ENCODE results near the gene LPIN2.

The LPIN2 gene

GRCh38 chr18:3048121-3048520 is 35.2 kb upstream of the LPIN2 start:
- Histone ChIP-seq H4K20me1 (ENCODE audit: insufficient read depth, low read length) (no peaks in the 10 kb centered on the region), H3K4me1 (ENCODE audit: insufficient read depth, low read length, severe bottlenecking) (peaks cover 21% of the 10 kb centered on the region), H3K4me2 (ENCODE audit: low read length) (no peak overlapping the region), H3K36me3 (ENCODE audit: insufficient read depth, low read length) (no peaks in the 10 kb centered on the region), H3K9ac (ENCODE audit: low read length) (no peak overlapping the region), H3K9me3 (ENCODE audit: low read length) (no peaks in the 10 kb centered on the region), H3K9me2 (ENCODE audit: low read depth, low read length) (no peaks in the 10 kb centered on the region), H3K27ac (ENCODE audit: low read depth, low read length, poor library complexity, severe bottlenecking) (no peak overlapping the region), H3F3A (ENCODE audit: insufficient read depth, low read length) (no peaks in the 10 kb centered on the region), H2AFZ (ENCODE audit: low read length) (no peak overlapping the region), H3K27me3 (ENCODE audit: insufficient read depth, low read length) (no peaks in the 10 kb centered on the region), H3K79me2 (ENCODE audit: insufficient read depth, low read length) (no peaks in the 10 kb centered on the region), H3K4me3 (ENCODE audit: low read depth, low read length, poor library complexity, severe bottlenecking) (no peak overlapping the region)
- TF ChIP-seq CTCF (IDR thresholded peaks at IDR 0.05; ENCODE audit: low read length): no peak
- no peak for TF ChIP-seq EZH2 (IDR thresholded peaks at IDR 0.05; ENCODE audit: borderline replicate concordance, low read length)

- Histone ChIP-seq H3K36me3 (ENCODE audit: insufficient read depth, low read length) (no peaks in the 10 kb centered on the region), H3K9me3 (ENCODE audit: low read length) (no peaks in the 10 kb centered on the region), H3K9ac (ENCODE audit: low read length) (no peak overlapping the region), H3K4me1 (ENCODE audit: insufficient read depth, low read length, severe bottlenecking) (peaks cover 21% of the 10 kb centered on the region), H3K4me3 (ENCODE audit: low read depth, low read length, poor library complexity, severe bottlenecking) (no peak overlapping the region), H3K9me2 (ENCODE audit: low read depth, low read length) (no peaks in the 10 kb centered on the region), H3K79me2 (ENCODE audit: insufficient read depth, low read length) (no peaks in the 10 kb centered on the region), H3K4me2 (ENCODE audit: low read length) (no peak overlapping the region), H3K27ac (ENCODE audit: low read depth, low read length, poor library complexity, severe bottlenecking) (no peak overlapping the region), H3K27me3 (ENCODE audit: insufficient read depth, low read length) (no peaks in the 10 kb centered on the region), H4K20me1 (ENCODE audit: insufficient read depth, low read length) (no peaks in the 10 kb centered on the region), H3F3A (ENCODE audit: insufficient read depth, low read length) (no peaks in the 10 kb centered on the region), H2AFZ (ENCODE audit: low read length) (no peak overlapping the region)
- TF ChIP-seq CTCF (IDR thresholded peaks at IDR 0.05; ENCODE audit: low read length): no peak
- no peak for TF ChIP-seq EZH2 (IDR thresholded peaks at IDR 0.05; ENCODE audit: borderline replicate concordance, low read length)
These were observed 33.4 kb upstream of the LPIN2 start for GRCh38 chr18:3046216-3046808.

DNA sequence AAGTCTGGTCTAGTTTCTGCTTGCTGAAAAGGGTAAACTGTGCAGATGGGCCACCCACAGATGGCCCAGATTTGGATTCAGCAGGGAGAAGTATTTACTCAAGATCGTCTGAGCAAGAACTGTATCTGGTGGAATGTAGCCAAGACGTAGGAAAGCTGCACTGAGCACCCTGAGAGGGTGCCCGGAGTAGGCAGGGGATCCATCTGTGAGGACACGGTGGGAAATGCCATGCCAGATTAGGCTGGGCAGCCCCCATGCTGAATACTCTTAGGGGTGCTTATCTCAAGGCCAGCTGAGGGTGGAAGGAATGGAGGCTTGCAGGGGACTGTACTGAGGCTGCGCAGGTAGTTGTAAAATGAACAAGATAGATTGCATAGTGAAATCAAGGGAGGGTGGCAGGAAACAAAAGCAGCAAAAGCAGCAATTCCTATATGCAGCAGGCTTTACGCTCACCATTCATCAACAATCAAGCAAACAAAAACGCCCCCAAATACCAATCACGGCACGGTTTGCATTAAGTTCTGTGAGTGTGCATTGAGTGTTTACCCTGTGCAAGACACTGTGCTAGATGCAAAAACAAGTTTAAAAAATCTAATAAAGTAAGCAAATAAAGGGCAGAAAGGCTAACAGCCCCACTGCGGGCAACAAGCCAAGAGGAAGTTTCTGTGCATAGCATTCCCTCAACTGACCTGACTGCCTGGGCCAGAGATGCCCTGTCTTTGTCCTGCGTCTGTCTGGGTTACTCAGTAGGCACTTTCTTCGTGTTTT is 32.2 kb upstream of the LPIN2 start:
- Histone ChIP-seq H3K27me3 (ENCODE audit: insufficient read depth, low read length) (no peaks in the 10 kb centered on the region), H4K20me1 (ENCODE audit: insufficient read depth, low read length) (no peaks in the 10 kb centered on the region), H3K4me2 (ENCODE audit: low read length) (peak overlapping the region; percentile 15; the same call in 1 of the 2 replicates), H3K4me1 (ENCODE audit: insufficient read depth, low read length, severe bottlenecking) (peaks cover 21% of the 10 kb centered on the region), H3K4me3 (ENCODE audit: low read depth, low read length, poor library complexity, severe bottlenecking) (no peak overlapping the region), H3K27ac (ENCODE audit: low read depth, low read length, poor library complexity, severe bottlenecking) (peak overlapping the region; percentile 40), H3F3A (ENCODE audit: insufficient read depth, low read length) (no peaks in the 10 kb centered on the region), H3K36me3 (ENCODE audit: insufficient read depth, low read length) (no peaks in the 10 kb centered on the region), H3K9ac (ENCODE audit: low read length) (no peak overlapping the region), H3K79me2 (ENCODE audit: insufficient read depth, low read length) (no peaks in the 10 kb centered on the region), H2AFZ (ENCODE audit: low read length) (peak overlapping the region; percentile 70; the same call in 1 of the 2 replicates), H3K9me3 (ENCODE audit: low read length) (no peaks in the 10 kb centered on the region), H3K9me2 (ENCODE audit: low read depth, low read length) (no peaks in the 10 kb centered on the region)
- no peak for TF ChIP-seq CTCF (IDR thresholded peaks at IDR 0.05; ENCODE audit: low read length)
- TF ChIP-seq EZH2 (IDR thresholded peaks at IDR 0.05; ENCODE audit: borderline replicate concordance, low read length): no peak

Measured in OCI-LY1 (cell line).